DMS 273 treated with DMSO at 0.1 percent for 48 hours (cell line): ENCODE results near the gene PRICKLE2.
A peak's percentile ranks its signal among the peaks of the same experiment; 100 is the strongest.

Source experiments
- DNase-seq: peaks from one replicate; lab custom pipeline; 2025; lab: John Stamatoyannopoulos, UW

PRICKLE2 gene

DNA sequence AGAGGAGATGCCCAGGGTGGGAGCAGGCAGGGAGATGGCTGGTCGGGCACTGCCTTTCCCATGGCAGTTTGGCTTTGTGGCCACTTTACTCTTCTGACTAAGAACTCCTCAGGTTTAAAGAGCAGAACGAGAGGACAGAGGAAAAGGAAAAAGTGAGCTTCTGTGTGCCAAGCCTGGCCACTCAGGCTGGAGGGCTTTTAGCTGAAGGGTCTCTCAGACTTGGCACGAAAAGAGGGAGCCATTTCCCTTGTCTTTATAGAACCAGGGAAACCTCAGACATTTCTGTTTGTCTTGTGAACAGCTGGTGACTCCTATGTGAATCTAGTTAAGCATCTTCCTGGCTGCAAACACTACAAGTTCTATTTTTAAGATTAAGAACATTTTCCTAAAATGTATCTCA, 178.7 kb downstream of the PRICKLE2 start:
- DNase-seq = peak; percentile 2

DNA sequence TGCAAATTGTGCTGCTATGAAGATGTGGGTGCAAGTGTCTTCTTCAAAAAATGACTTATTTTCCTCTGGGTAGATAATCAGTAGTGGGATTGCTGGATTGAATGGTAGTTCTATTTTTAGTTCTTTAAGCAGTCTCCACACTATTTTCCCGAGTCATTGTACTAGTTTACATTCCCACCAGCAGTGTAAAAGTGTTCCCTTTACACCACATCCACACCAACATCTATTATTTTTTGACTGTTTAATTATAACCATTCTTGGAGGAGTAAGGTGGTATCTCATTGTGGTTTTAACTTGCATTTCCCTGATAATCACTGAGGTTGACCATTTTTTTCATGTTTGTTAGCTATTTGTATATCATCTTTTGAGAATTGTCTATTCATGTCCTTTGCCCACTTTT, 182.3 kb downstream of the PRICKLE2 start:
- no peak for DNase-seq
